Measurements from ENCODE around the gene UBA3. TPM values are rescaled to one million over a fixed set of nuclear protein-coding genes. Genes with fewer than 3 reads are reported as not detected.

Gene UBA3
- total RNA-seq, 1 experiment from 2014 or later: 64.2 TPM

DNA sequence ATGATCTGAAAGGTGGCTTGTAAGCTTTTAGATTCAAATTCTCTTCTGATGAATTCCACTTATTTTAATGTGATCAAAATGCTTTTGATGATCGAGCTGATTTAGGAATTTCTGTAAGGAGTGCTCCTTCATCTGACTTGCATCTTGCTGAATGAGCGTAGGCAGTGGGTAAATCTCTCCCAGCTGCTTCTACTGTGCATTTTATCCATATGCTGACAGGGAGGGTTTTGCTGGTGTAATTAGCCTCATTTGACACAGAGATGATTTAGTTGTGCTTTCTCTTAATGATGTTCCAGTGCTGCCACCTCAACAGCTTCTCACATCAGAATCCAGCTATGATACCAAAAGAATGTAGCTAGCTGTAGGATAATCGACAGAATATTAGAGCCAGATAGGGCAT is 46.1 kb upstream of the UBA3 start:
- Mint-ChIP-seq H3K4me3 (ENCODE audit: low read depth, unreplicated experiment) (no peak overlapping the region), H3K4me1 (ENCODE audit: low read depth, unreplicated experiment) (peaks cover 9% of the 10 kb centered on the region), H3K27me3 (ENCODE audit: unreplicated experiment) (no peaks in the 10 kb centered on the region), H3K27ac (ENCODE audit: unreplicated experiment) (no peak overlapping the region), H3K9me3 (ENCODE audit: low read depth, unreplicated experiment) (no peaks in the 10 kb centered on the region), H3K36me3 (ENCODE audit: insufficient read depth, unreplicated experiment) (no peaks in the 10 kb centered on the region)
- TF ChIP-seq, protein P1, sequence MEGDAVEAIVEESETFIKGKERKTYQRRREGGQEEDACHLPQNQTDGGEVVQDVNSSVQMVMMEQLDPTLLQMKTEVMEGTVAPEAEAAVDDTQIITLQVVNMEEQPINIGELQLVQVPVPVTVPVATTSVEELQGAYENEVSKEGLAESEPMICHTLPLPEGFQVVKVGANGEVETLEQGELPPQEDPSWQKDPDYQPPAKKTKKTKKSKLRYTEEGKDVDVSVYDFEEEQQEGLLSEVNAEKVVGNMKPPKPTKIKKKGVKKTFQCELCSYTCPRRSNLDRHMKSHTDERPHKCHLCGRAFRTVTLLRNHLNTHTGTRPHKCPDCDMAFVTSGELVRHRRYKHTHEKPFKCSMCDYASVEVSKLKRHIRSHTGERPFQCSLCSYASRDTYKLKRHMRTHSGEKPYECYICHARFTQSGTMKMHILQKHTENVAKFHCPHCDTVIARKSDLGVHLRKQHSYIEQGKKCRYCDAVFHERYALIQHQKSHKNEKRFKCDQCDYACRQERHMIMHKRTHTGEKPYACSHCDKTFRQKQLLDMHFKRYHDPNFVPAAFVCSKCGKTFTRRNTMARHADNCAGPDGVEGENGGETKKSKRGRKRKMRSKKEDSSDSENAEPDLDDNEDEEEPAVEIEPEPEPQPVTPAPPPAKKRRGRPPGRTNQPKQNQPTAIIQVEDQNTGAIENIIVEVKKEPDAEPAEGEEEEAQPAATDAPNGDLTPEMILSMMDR (IDR thresholded peaks at IDR 0.05; ENCODE audit: unreplicated experiment): no peak
- BruUV-seq (replicated peaks): no TSS peak
- intact Hi-C loops (cut with micrococcal nuclease; ENCODE audit: unreplicated experiment): no loop called here
- CTCF ChIA-PET: interaction anchor here (0.6 kb wide), 1 partner anchor 33 kb away, joined by 3 read pairs; no protein-coding TSS in a partner anchor
- DNase-seq: no peak

DNA sequence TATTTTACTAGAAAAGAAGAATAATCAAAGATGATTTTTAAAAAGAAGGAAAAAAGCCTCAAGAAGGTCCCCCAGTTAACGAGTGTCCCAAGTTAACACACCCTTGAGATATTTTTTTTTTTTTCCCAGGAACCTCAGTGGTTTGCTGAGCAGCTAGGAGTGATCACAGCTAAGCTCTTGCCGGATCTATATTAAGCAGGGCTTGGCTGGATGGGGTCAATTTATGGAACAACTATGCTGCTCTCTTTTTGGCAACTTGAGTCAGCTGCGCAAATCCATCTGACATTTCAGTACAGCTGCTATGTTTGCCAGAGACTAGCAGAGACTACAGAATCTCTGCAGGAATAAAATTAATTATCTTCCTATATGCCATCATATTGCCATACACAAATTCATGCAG is 42.2 kb upstream of the UBA3 start, which contains the start of gene LMOD3:
TSS of gene LMOD3 (minus strand) at position 193 of the 400 bp plus-strand sequence. CDS start 209 bp downstream, outside the sequence.
- Mint-ChIP-seq H3K4me3 (ENCODE audit: low read depth, unreplicated experiment) (no peak within 1 kb of the TSS), H3K9me3 (ENCODE audit: low read depth, unreplicated experiment) (peaks cover 2% of the 10 kb centered on the region), H3K27ac (ENCODE audit: unreplicated experiment) (no peak within 1 kb of the TSS), H3K27me3 (ENCODE audit: unreplicated experiment) (no peaks in the 10 kb centered on the region), H3K4me1 (ENCODE audit: low read depth, unreplicated experiment) (peaks cover 21% of the 10 kb centered on the region), H3K36me3 (ENCODE audit: insufficient read depth, unreplicated experiment) (no peaks in the 10 kb centered on the region)
- intact Hi-C loops (cut with micrococcal nuclease; ENCODE audit: unreplicated experiment): loop anchor here (5.0 kb wide), 1 partner anchor 550 kb away; no protein-coding TSS in a partner anchor
- CTCF ChIA-PET: no interaction called here
- TF ChIP-seq, protein P1 (IDR thresholded peaks at IDR 0.05; ENCODE audit: unreplicated experiment): no peak
- DNase-seq: no peak
- BruUV-seq (replicated peaks): no TSS peak

DNA sequence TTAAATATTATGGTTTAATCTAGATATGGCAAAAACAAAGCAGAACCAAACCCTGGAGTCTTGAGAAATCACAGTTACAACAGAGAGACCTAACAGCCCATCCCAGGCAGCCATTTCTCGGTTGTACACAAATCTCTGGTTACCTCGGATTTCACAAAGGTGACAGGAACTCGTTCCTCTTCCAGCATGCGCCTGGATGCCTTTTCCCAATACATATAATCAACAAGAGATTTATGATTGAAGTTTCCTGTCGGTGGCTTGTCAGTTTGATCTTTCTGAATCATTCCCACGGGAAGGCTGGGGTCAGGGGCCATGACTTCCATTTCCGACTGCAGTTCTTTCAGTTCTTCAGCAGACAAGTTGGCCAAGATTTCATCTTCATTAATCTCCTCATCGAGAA is 41.8 kb upstream of the UBA3 start:
- Mint-ChIP-seq H3K27me3 (ENCODE audit: unreplicated experiment) (no peaks in the 10 kb centered on the region), H3K36me3 (ENCODE audit: insufficient read depth, unreplicated experiment) (peaks cover 1% of the 10 kb centered on the region), H3K9me3 (ENCODE audit: low read depth, unreplicated experiment) (peaks cover 2% of the 10 kb centered on the region), H3K4me1 (ENCODE audit: low read depth, unreplicated experiment) (peaks cover 23% of the 10 kb centered on the region), H3K27ac (ENCODE audit: unreplicated experiment) (no peak overlapping the region), H3K4me3 (ENCODE audit: low read depth, unreplicated experiment) (no peak overlapping the region)
- intact Hi-C loops (cut with micrococcal nuclease; ENCODE audit: unreplicated experiment): loop anchor here (1.0 to 5.0 kb wide), 3 partner anchors 184 to 550 kb away; no protein-coding TSS in a partner anchor
- TF ChIP-seq, protein P1 (IDR thresholded peaks at IDR 0.05; ENCODE audit: unreplicated experiment): no peak
- CTCF ChIA-PET: no interaction called here
- DNase-seq: no peak
- no TSS peak for BruUV-seq (replicated peaks)

DNA sequence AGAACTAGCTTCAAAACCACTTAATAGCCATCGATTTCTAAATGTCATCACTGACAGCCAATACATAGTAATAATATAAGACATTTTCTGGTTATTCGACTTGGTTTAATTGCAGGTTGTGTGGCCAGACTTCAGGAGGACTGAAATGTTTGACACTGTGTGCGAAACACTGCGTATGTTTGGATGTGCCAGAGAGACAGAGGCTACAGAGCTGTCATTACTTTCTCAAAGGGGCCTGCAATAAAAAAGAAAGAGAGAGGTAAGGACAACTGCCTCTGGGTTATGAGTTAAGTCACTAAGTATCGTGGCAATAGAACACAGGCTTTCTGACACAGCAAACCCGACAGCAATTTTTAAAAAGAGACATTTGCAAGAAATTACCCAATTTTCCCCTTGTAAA is 41.3 kb upstream of the UBA3 start:
- H3K27ac Mint-ChIP-seq (ENCODE audit: unreplicated experiment): no peak overlapping the region
- TF ChIP-seq, protein P1 (IDR thresholded peaks at IDR 0.05; ENCODE audit: unreplicated experiment): no peak
- no peak overlapping the region for H3K4me3 Mint-ChIP-seq (ENCODE audit: low read depth, unreplicated experiment)
- H3K4me1 Mint-ChIP-seq (ENCODE audit: low read depth, unreplicated experiment): peaks cover 27% of the 10 kb centered on the region
- DNase-seq: no peak
- peaks cover 5% of the 10 kb centered on the region for H3K36me3 Mint-ChIP-seq (ENCODE audit: insufficient read depth, unreplicated experiment)
- peaks cover 2% of the 10 kb centered on the region for H3K9me3 Mint-ChIP-seq (ENCODE audit: low read depth, unreplicated experiment)
- no peaks in the 10 kb centered on the region for H3K27me3 Mint-ChIP-seq (ENCODE audit: unreplicated experiment)
- intact Hi-C loops (cut with micrococcal nuclease; ENCODE audit: unreplicated experiment): loop anchor here (1.0 to 5.0 kb wide), 3 partner anchors 185 to 551 kb away; no protein-coding TSS in a partner anchor
- BruUV-seq (replicated peaks): no TSS peak
- CTCF ChIA-PET: interaction anchor here (1.0 to 1.2 kb wide), 2 partner anchors 37 to 303 kb away, joined by 3 to 4 read pairs; partner anchors contain the start of gene ARL6IP5

Measured in Calu3 (cell line).